Measurements from ENCODE around the gene MRTFB. TPM values are rescaled to one million over a fixed set of nuclear protein-coding genes. Genes with fewer than 3 reads are reported as not detected.

The MRTFB gene
- total RNA-seq, 1 donor from 2014 or later, result 89.4 TPM

DNA sequence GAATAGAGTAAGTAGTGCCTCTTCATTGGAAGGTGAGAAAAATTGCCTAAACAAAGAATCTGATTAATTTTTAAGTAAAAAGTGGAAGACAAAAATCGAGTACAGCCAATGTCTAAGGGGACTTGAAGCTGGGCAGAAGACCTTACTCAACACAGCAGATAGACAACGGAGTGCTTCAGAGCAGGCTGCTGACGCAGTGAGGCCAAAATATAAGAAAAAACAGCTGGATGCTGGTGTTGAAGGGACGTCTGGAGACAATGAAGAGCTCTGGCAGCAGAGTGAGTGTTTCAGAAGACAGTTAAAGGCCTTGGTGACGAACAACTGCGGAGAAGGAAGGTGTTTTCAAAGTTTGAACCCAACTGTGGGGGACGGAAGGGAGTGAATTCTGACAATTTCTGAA lies 169.8 kb downstream of the MRTFB start:
- Histone ChIP-seq H3K4me3 (no peak overlapping the region), H3K27me3 (no peaks in the 10 kb centered on the region), H3K27ac (peak overlapping the region; percentile 46 to 61), H3K36me3 (peaks cover 5 to 17% of the 10 kb centered on the region in 2 donors), H3K4me1 (peaks cover 13 to 22% of the 10 kb centered on the region in 2 donors), H3K9me3 (no peaks in the 10 kb centered on the region)
- no peak for DNase-seq (ENCODE audit: low spot score in 2 of 2)
- intact Hi-C loops (cut with DNase I), result no loop called here
- TF ChIP-seq, protein P1, sequence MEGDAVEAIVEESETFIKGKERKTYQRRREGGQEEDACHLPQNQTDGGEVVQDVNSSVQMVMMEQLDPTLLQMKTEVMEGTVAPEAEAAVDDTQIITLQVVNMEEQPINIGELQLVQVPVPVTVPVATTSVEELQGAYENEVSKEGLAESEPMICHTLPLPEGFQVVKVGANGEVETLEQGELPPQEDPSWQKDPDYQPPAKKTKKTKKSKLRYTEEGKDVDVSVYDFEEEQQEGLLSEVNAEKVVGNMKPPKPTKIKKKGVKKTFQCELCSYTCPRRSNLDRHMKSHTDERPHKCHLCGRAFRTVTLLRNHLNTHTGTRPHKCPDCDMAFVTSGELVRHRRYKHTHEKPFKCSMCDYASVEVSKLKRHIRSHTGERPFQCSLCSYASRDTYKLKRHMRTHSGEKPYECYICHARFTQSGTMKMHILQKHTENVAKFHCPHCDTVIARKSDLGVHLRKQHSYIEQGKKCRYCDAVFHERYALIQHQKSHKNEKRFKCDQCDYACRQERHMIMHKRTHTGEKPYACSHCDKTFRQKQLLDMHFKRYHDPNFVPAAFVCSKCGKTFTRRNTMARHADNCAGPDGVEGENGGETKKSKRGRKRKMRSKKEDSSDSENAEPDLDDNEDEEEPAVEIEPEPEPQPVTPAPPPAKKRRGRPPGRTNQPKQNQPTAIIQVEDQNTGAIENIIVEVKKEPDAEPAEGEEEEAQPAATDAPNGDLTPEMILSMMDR (IDR thresholded peaks at IDR 0.05), result no peak

DNA sequence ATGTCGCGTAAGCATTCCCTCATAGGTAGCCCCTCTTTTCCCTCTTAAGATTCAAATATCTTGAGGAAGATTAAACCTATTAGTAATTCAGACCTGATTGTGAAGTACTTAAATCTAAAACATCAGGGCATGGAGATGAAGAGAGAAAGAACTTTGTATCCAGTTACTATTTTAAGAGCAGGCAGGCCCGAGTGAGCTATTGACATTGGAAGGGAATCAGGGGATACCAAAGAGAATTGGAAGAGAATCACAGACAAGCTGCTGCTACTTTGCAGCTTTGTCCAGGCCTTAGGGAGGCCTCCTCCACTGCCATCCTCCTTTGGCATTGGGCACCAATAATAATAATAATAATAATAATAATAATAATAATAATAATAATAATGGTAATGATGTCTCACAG lies 170.5 kb downstream of the MRTFB start:
- TF ChIP-seq, protein P1 (IDR thresholded peaks at IDR 0.05), result no peak
- Histone ChIP-seq H3K27ac (peak overlapping the region; percentile 46 to 61), H3K4me3 (no peak overlapping the region), H3K27me3 (no peaks in the 10 kb centered on the region), H3K36me3 (peaks cover 12 to 20% of the 10 kb centered on the region in 2 donors), H3K4me1 (peaks cover 13 to 22% of the 10 kb centered on the region in 2 donors), H3K9me3 (no peaks in the 10 kb centered on the region)
- no peak for DNase-seq (ENCODE audit: low spot score in 2 of 2)
- intact Hi-C loops (cut with DNase I), result no loop called here

DNA sequence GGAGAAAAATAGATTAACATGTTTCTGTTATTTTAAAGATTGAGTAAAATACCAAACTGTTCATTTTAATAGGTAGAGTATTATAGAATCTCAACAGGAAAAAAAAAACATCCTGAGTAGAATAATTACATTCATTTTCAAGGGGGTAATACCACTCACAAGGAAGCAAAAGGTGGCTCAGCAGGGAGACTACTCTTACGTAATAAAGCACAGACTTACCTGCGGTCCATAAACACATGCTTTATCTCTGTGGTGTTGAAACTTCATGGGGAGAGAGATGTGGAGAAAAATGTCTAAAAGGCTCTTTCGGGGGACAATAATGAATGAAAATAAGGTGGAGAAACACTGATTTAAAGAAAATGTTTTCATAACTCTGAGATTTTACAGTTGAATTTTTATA lies 171.7 kb downstream of the MRTFB start:
- H3K27me3 ChIP-seq, result no peaks in the 10 kb centered on the region
- no peak overlapping the region for H3K4me3 ChIP-seq
- TF ChIP-seq, protein P1 (IDR thresholded peaks at IDR 0.05), result no peak
- no peak for DNase-seq (ENCODE audit: low spot score in 2 of 2)
- H3K36me3 ChIP-seq, result peaks cover 21 to 29% of the 10 kb centered on the region in 2 donors
- no peak overlapping the region for H3K27ac ChIP-seq
- no peaks in the 10 kb centered on the region for H3K9me3 ChIP-seq
- intact Hi-C loops (cut with DNase I), result no loop called here
- peaks cover 13 to 22% of the 10 kb centered on the region in 2 donors for H3K4me1 ChIP-seq

DNA sequence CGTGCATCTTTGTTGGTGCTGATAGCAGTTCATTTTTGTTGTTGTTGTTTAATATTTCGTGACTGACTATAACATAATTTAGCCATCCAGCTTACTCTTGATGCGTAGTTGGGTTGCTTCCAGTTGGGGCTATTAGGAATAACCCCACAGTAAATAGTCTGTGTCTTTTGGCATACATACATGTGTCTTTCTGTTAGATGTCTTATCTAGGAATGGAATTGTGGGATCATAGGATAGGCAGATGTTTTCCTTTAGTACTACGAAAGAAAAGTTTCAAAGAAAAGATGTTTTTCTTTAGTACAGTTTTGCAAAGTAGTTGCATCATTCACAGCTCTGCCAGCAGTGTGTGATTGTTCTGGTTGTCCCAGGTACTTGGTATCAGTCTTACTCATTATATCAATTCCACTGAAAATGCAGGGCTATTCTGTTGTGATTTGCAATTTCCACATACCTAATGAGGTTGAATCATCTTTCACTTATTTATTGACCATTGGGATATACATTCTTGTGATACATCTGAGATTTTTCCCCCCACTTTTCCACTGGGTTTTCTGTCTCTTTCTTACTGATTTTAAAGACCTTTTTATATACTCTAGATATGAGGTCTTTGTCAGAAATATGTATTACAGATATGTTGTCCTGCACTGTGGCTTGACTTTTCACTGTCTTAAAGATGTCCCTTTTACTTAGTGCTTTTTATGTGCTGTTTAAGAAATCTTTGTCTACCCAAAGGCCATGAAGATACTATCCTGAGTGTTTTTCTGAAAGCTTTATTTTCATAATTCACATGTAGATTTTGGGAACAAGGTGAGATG lies 173.3 kb downstream of the MRTFB start:
- H3K27me3 ChIP-seq, result no peaks in the 10 kb centered on the region
- H3K4me1 ChIP-seq, result peaks cover 13 to 22% of the 10 kb centered on the region in 2 donors
- no peak for DNase-seq (ENCODE audit: low spot score in 2 of 2)
- intact Hi-C loops (cut with DNase I), result loop anchor here (5.0 kb wide), 3 partner anchors 38 to 358 kb away; partner anchors contain the start of gene ERCC4
- peaks cover 28 to 36% of the 10 kb centered on the region in 2 donors for H3K36me3 ChIP-seq
- H3K9me3 ChIP-seq, result no peaks in the 10 kb centered on the region
- no peak overlapping the region for H3K27ac ChIP-seq
- no peak overlapping the region for H3K4me3 ChIP-seq
- TF ChIP-seq, protein P1 (IDR thresholded peaks at IDR 0.05), result no peak

DNA sequence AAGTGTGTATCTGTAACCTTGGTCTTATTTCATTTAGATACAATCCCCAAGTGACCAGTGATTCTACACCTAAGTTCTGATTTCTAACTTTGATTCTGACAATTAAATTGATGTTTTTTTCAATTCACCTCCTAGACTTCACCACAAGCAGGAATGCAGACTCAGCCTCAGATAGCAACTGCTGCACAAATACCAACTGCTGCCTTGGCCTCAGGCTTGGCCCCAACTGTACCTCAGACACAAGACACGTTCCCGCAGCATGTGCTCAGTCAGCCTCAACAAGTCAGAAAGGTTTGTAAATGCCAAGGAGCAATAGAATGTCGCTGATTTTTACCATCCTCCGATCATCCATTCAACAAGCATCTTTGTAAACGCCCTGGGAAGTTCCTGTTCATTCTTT lies 177.7 kb downstream of the MRTFB start:
- Histone ChIP-seq H3K36me3 (peaks cover 50 to 62% of the 10 kb centered on the region in 2 donors), H3K27ac (no peak overlapping the region), H3K27me3 (no peaks in the 10 kb centered on the region), H3K4me3 (no peak overlapping the region), H3K9me3 (no peaks in the 10 kb centered on the region), H3K4me1 (no peaks in the 10 kb centered on the region)
- TF ChIP-seq, protein P1 (IDR thresholded peaks at IDR 0.05), result no peak
- intact Hi-C loops (cut with DNase I), result loop anchor here (1.0 to 5.0 kb wide), 4 partner anchors 34 to 354 kb away; partner anchors contain the start of gene ERCC4
- no peak for DNase-seq (ENCODE audit: low spot score in 2 of 2)

All from ascending aorta (tissue), 2 donors.